Breast epithelium (tissue), 4 donors: ENCODE data around the gene STRIT1. TPM values are rescaled to one million over a fixed set of nuclear protein-coding genes. Genes with fewer than 3 reads are reported as not detected.

Source experiments
- DNase-seq, 2 donors: peaks; one replicate each; pipeline ENCODE4 v3.0.0-alpha.2; 2019; ENCODE audit warnings: low spot score in 2 of 2
- H3K27ac ChIP-seq, 2 donors: fragments of 200-600 bp; sonication (generic) in 1 of 2; one replicate each; pipeline ENCODE4 v1.5.1; 2016 to 2019; ENCODE audit warnings: mild to moderate bottlenecking in 1 of 2
- H3K27me3 ChIP-seq, 2 donors: fragments of 200-600 bp; sonication (generic) in 1 of 2; one replicate each; pipeline versions ENCODE4 v1.5.1 to v1.6.0; 2017 to 2019; ENCODE audit warnings: control low read depth in 1 of 2, mild to moderate bottlenecking in 1 of 2
- H3K36me3 ChIP-seq: fragments of 200-600 bp; one replicate; pipeline ENCODE4 v1.5.1; 2019
- H3K4me1 ChIP-seq, 2 donors: fragments of 200-600 bp; sonication (generic); one replicate each; pipeline ENCODE4 v1.5.1; 2016 to 2019; ENCODE audit warnings: control low read depth in 1 of 2
- H3K4me3 ChIP-seq, 3 donors: fragments of 200-600 bp; sonication (generic); 1 replicate in 2 of 3; 2 replicates in 1 of 3; pipeline ENCODE4 v1.5.1; 2016 to 2019; ENCODE audit warnings: mild to moderate bottlenecking in 3 of 3, moderate library complexity in 2 of 3
- H3K9me3 ChIP-seq, 2 donors: fragments of 200-600 bp; sonication (generic) in 1 of 2; one replicate each; pipeline ENCODE4 v1.5.1; 2016 to 2019; ENCODE audit warnings: control low read depth in 1 of 2
- POLR2A ChIP-seq: fragments of 450-650 bp; IDR thresholded peaks from one replicate; pipeline ENCODE4 v1.6.1; 2016; ENCODE audit warnings: antibody characterized with exemption, mild to moderate bottlenecking, moderate library complexity
- POLR2AphosphoS5 ChIP-seq, 3 donors: sonication (generic); formaldehyde crosslinking; IDR thresholded peaks; one replicate each; pipeline ENCODE4 v1.6.1; 2017; ENCODE audit warnings: antibody characterized with exemption in 3 of 3
- intact Hi-C: fragments of 100-400 bp; cut with DNase I; formaldehyde crosslinking; loops from one replicate; pipeline ENCODE4 v1.15.1; 2023; ENCODE audit warnings: low total_unique reads
- total RNA-seq, 3 donors: library from RNA; depleted of rRNA; stranded (reverse); fragments of >200 nt; gene quantifications; one replicate each; pipeline ENCODE4 v1.1.0, GENCODE V29; 2016
- TF ChIP-seq, protein P1 (sequence below), 3 donors: fragments of 450-650 bp; IDR thresholded peaks; one replicate each; pipeline ENCODE4 v1.5.1; 2016 to 2017; ENCODE audit warnings: antibody characterized with exemption in 3 of 3, mild to moderate bottlenecking in 3 of 3, moderate library complexity in 3 of 3

STRIT1 gene
- total RNA-seq, 3 donors from 2014 or later: 0.32 TPM; not detected in 2

DNA sequence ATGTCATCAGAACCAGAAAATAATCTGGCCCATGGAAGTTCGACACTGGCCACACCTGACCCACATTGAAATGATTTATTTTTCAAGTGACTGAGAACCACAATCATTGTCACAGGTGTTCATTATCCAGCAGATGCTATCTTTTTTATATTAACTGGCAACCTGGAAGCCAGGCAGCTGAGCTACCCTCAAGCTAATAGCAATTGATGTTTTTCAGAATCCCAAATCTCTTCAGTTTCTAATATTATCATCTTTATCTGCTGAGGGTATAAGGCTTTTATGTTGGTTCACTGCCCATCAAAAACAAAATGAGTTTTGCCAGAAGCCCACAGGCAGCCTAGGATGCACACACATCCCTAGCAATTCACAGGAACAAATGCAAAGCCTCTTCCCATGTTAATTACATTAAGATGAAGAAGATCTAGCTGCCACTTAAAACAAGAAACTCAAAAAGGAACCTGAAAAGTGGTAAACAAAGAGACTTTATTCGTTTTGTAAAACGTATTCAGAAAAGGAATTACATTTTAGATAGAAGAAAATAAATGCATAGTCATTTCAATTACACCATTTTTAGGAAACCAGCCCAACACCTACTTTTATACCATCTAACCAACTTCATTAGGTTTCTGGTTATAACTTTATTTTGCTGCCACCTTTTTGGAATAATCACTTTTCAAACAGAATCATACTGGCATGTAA lies 40.9 kb upstream of the STRIT1 start:
- H3K27me3 ChIP-seq: no peaks in the 10 kb centered on the region
- H3K4me1 ChIP-seq: no peaks in the 10 kb centered on the region
- intact Hi-C loops: no loop called here
- H3K27ac ChIP-seq: no peak overlapping the region
- no peak overlapping the region for H3K4me3 ChIP-seq
- no peaks in the 10 kb centered on the region for H3K9me3 ChIP-seq
- H3K36me3 ChIP-seq: no peaks in the 10 kb centered on the region
- no peak for DNase-seq
- TF ChIP-seq, protein P1, sequence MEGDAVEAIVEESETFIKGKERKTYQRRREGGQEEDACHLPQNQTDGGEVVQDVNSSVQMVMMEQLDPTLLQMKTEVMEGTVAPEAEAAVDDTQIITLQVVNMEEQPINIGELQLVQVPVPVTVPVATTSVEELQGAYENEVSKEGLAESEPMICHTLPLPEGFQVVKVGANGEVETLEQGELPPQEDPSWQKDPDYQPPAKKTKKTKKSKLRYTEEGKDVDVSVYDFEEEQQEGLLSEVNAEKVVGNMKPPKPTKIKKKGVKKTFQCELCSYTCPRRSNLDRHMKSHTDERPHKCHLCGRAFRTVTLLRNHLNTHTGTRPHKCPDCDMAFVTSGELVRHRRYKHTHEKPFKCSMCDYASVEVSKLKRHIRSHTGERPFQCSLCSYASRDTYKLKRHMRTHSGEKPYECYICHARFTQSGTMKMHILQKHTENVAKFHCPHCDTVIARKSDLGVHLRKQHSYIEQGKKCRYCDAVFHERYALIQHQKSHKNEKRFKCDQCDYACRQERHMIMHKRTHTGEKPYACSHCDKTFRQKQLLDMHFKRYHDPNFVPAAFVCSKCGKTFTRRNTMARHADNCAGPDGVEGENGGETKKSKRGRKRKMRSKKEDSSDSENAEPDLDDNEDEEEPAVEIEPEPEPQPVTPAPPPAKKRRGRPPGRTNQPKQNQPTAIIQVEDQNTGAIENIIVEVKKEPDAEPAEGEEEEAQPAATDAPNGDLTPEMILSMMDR (IDR thresholded peaks at IDR 0.05): no peak
- no peak for TF ChIP-seq POLR2AphosphoS5 (IDR thresholded peaks at IDR 0.05)
- no peak for TF ChIP-seq POLR2A

DNA sequence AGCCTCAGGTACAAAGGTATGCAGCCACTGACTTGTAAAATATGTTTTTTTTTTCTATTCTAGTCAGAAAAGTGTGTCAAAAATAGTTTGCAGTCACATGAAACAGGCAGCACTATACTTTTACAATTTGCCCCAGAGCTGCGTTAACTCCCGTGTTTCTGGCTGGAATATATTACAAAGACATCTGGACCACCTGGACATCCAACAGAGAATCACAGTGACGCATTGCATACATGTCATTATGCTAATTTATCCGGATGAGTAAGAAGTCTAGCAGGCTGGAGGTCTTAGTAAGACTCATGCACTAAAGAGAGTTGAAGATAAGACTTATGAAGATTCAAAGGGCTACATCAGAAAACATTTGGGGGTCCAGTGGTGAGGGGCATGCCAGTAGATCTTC lies 39.2 kb upstream of the STRIT1 start:
- H3K4me3 ChIP-seq: no peak overlapping the region
- no peaks in the 10 kb centered on the region for H3K27me3 ChIP-seq
- H3K9me3 ChIP-seq: no peaks in the 10 kb centered on the region
- intact Hi-C loops: no loop called here
- no peak overlapping the region for H3K27ac ChIP-seq
- H3K4me1 ChIP-seq: no peaks in the 10 kb centered on the region
- H3K36me3 ChIP-seq: no peaks in the 10 kb centered on the region
- TF ChIP-seq, protein P1 (IDR thresholded peaks at IDR 0.05): no peak
- no peak for TF ChIP-seq POLR2AphosphoS5 (IDR thresholded peaks at IDR 0.05)
- no peak for TF ChIP-seq POLR2A
- DNase-seq: no peak

DNA sequence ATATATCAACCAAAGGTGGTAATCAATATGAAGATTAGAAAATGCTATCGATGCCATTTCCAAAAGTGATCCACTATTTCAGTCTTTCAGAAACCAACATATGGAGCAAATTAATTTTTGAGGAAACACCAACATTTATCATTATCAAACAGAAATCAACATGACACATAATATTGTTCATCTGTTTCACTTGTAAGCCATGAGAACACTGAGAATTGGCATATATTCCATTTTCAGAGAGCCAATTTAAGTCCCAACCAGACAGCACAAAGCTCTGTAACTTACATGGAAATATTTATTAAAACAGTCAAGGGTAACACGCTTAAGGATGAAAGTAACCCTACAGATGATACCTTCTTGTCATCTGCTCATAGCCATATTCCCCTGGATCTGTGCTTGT lies 37.6 kb upstream of the STRIT1 start:
- no peaks in the 10 kb centered on the region for H3K4me1 ChIP-seq
- H3K36me3 ChIP-seq: no peaks in the 10 kb centered on the region
- intact Hi-C loops: no loop called here
- TF ChIP-seq POLR2A (no peak), POLR2AphosphoS5 (IDR thresholded peaks at IDR 0.05) (no peak)
- TF ChIP-seq, protein P1 (IDR thresholded peaks at IDR 0.05): no peak
- no peak overlapping the region for H3K4me3 ChIP-seq
- H3K27me3 ChIP-seq: no peaks in the 10 kb centered on the region
- DNase-seq: no peak
- H3K27ac ChIP-seq: no peak overlapping the region
- H3K9me3 ChIP-seq: no peaks in the 10 kb centered on the region

DNA sequence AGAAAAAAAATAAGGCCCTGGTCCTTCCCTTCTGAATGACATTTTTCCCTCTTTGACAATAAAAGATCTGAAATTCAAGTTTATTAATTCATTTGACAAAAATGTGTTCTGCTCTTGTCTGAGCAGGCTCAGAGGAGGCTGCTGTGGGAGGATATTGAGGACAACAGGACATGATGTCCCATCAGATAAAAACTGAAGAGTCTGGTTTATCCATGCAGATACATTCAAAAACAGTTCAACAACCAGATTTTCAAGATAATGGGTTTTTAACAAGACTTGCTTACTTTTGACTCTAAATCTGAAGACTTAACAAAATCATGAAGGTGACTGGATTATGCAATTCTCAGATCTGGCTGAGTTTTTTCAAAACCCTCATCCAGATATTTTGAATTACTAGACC lies 36.9 kb upstream of the STRIT1 start:
- DNase-seq: no peak
- Histone ChIP-seq H3K4me3 (no peak overlapping the region), H3K9me3 (no peaks in the 10 kb centered on the region), H3K36me3 (no peaks in the 10 kb centered on the region), H3K27me3 (no peaks in the 10 kb centered on the region), H3K4me1 (no peaks in the 10 kb centered on the region), H3K27ac (no peak overlapping the region)
- TF ChIP-seq POLR2A (no peak), POLR2AphosphoS5 (IDR thresholded peaks at IDR 0.05) (no peak)
- TF ChIP-seq, protein P1 (IDR thresholded peaks at IDR 0.05): no peak
- intact Hi-C loops: no loop called here

DNA sequence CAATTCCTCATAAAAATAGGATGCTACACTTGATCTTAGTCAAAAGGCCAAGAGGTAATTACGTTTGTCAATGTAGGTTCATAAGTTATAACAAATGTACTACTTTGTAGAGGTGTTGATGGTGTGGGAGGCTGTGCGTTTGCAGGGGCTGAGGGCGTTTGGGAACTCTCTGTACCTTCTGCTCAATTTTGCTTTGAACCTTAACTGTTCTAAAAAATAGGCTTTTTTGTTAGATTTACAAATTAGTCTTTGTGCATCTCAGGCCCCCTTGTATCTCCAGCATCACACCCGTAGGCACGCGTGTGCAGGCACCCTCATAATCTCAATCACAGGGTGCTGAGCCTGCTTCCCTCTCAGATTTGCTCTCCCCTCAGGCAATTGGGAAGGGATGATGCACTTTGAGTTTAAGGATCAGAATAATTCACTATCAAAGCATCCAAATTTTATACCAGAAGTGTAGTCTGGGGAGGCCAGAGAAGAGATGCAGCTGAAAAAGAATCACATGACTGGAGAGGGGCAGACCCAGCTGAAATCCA lies 36.1 kb upstream of the STRIT1 start:
- no peaks in the 10 kb centered on the region for H3K4me1 ChIP-seq
- TF ChIP-seq POLR2AphosphoS5 (IDR thresholded peaks at IDR 0.05) (no peak), POLR2A (no peak)
- TF ChIP-seq, protein P1 (IDR thresholded peaks at IDR 0.05): no peak
- intact Hi-C loops: no loop called here
- H3K36me3 ChIP-seq: no peaks in the 10 kb centered on the region
- H3K9me3 ChIP-seq: no peaks in the 10 kb centered on the region
- H3K4me3 ChIP-seq: no peak overlapping the region
- H3K27me3 ChIP-seq: no peaks in the 10 kb centered on the region
- H3K27ac ChIP-seq: no peak overlapping the region
- DNase-seq: no peak
